HL-60 (cell line): Measurements from ENCODE around the gene HOXD1.

Source experiments
- CTCF ChIP-seq: IDR thresholded peaks from one replicate; pipeline ENCODE4 v1.5.1; 2011; ENCODE audit warnings: low read length, control low read depth, inconsistent platforms; ENCODE audit not compliant: insufficient read depth
- GABPA ChIP-seq: IDR thresholded peaks from 2 replicates; pipeline ENCODE4 v1.6.1; 2012; ENCODE audit warnings: low read depth
- POLR2AphosphoS5 ChIP-seq: IDR thresholded peaks from 2 replicates; pipeline ENCODE4 v1.6.1; 2012; ENCODE audit warnings: low read depth

- no peak for TF ChIP-seq POLR2AphosphoS5
- TF ChIP-seq CTCF = no peak
- TF ChIP-seq GABPA = no peak
Observed at GRCh38 chr2:176159663-176160250, 28.7 kb upstream of the HOXD1 start.
